Liver (tissue), 9 donors: Measurements from ENCODE around the gene ADRA2B. TPM values are rescaled to one million over a fixed set of nuclear protein-coding genes. Genes with fewer than 3 reads are reported as not detected.

Source experiments
- DNase-seq: peaks from one replicate; pipeline ENCODE4 v3.0.0-alpha.2; 2017; ENCODE audit warnings: low spot score
- H3K27ac ChIP-seq, 2 donors: one replicate each; pipeline ENCODE4 v1.7.0; 2013; ENCODE audit warnings: inconsistent platforms in 2 of 2, low read length in 2 of 2, control low read depth in 1 of 2, low read depth in 1 of 2, mild to moderate bottlenecking in 1 of 2
- H3K27me3 ChIP-seq, 4 donors: one replicate each; pipeline versions ENCODE4 v1.6.1 to v1.7.0; 2013; ENCODE audit warnings: low read length in 3 of 4, inconsistent platforms in 1 of 4, mild to moderate bottlenecking in 1 of 4, moderate library complexity in 1 of 4; ENCODE audit not compliant: control insufficient read depth in 4 of 4, insufficient read depth in 4 of 4
- H3K36me3 ChIP-seq, 4 donors: one replicate each; pipeline versions ENCODE4 v1.6.1 to v1.7.0; 2013; ENCODE audit warnings: low read length in 3 of 4, mild to moderate bottlenecking in 3 of 4, low read depth in 1 of 4, moderate library complexity in 1 of 4; ENCODE audit not compliant: control insufficient read depth in 4 of 4, insufficient read depth in 3 of 4
- H3K4me1 ChIP-seq, 4 donors: one replicate each; pipeline versions ENCODE4 v1.6.1 to v1.7.0; 2013; ENCODE audit warnings: low read length in 3 of 4, mild to moderate bottlenecking in 3 of 4, moderate library complexity in 1 of 4; ENCODE audit not compliant: control insufficient read depth in 4 of 4, insufficient read depth in 4 of 4
- H3K4me3 ChIP-seq, 3 donors: one replicate each; pipeline versions ENCODE4 v1.6.1 to v1.7.0; 2013; ENCODE audit warnings: low read length in 3 of 3, control low read depth in 1 of 3, low read depth in 1 of 3, mild to moderate bottlenecking in 1 of 3
- H3K9ac ChIP-seq, 2 donors: one replicate each; pipeline ENCODE4 v1.7.0; 2013; ENCODE audit warnings: low read length in 2 of 2, mild to moderate bottlenecking in 2 of 2, moderate library complexity in 2 of 2, control low read depth in 1 of 2, low read depth in 1 of 2
- H3K9me3 ChIP-seq, 4 donors: one replicate each; pipeline versions ENCODE4 v1.6.1 to v1.7.0; 2013; ENCODE audit warnings: low read length in 3 of 4; ENCODE audit not compliant: control insufficient read depth in 4 of 4
- CTCF ChIP-seq: fragments of 150-350 bp; IDR thresholded peaks from 2 replicates; pipeline ENCODE4 v1.5.1; 2017; ENCODE audit warnings: improper control_type of control experiment, low read depth, low read length; ENCODE audit not compliant: missing input control
- EGR1 ChIP-seq, 2 donors: IDR thresholded peaks; 2 replicates each; pipeline ENCODE4 v1.6.1; 2016 to 2018; ENCODE audit warnings: antibody characterized with exemption in 2 of 2, low read depth in 2 of 2
- FOXA1 ChIP-seq: IDR thresholded peaks from 2 replicates; pipeline ENCODE4 v1.6.1; 2016; ENCODE audit warnings: antibody characterized with exemption
- FOXA2 ChIP-seq: IDR thresholded peaks from 2 replicates; pipeline ENCODE4 v1.6.1; 2016; ENCODE audit warnings: antibody characterized with exemption
- GABPA ChIP-seq, 2 donors: IDR thresholded peaks in 1 of 2; conservative IDR thresholded peaks in 1 of 2; 2 replicates each; pipeline ENCODE4 v1.6.1; 2016; ENCODE audit warnings: antibody characterized with exemption in 2 of 2, mild to moderate bottlenecking in 1 of 2, moderate library complexity in 1 of 2
- HNF4A ChIP-seq, 2 donors: conservative IDR thresholded peaks; 2 replicates each; pipeline ENCODE4 v1.6.1; 2016; ENCODE audit warnings: antibody characterized with exemption in 2 of 2, mild to moderate bottlenecking in 2 of 2
- HNF4G ChIP-seq: IDR thresholded peaks from 2 replicates; pipeline ENCODE4 v1.6.1; 2016; ENCODE audit warnings: antibody characterized with exemption
- JUND ChIP-seq, 2 donors: IDR thresholded peaks; 2 replicates each; pipeline ENCODE4 v1.6.1; 2016; ENCODE audit warnings: antibody characterized with exemption in 2 of 2
- NR2F2 ChIP-seq: IDR thresholded peaks from 2 replicates; pipeline ENCODE4 v1.6.1; 2016; ENCODE audit warnings: antibody characterized with exemption
- RAD21 ChIP-seq, 2 donors: IDR thresholded peaks; 2 replicates each; pipeline ENCODE4 v1.6.1; 2016; ENCODE audit warnings: antibody characterized with exemption in 2 of 2, mild to moderate bottlenecking in 2 of 2
- RXRA ChIP-seq, 2 donors: IDR thresholded peaks; 2 replicates each; pipeline ENCODE4 v1.6.1; 2017 to 2018; ENCODE audit warnings: antibody characterized with exemption in 2 of 2, mild to moderate bottlenecking in 1 of 2
- SP1 ChIP-seq: IDR thresholded peaks from 2 replicates; pipeline ENCODE4 v1.6.1; 2018; ENCODE audit warnings: antibody characterized with exemption, mild to moderate bottlenecking
- TAF1 ChIP-seq: conservative IDR thresholded peaks from 2 replicates; pipeline ENCODE4 v1.6.1; 2016; ENCODE audit warnings: antibody characterized with exemption, mild to moderate bottlenecking
- YY1 ChIP-seq: IDR thresholded peaks from 2 replicates; pipeline ENCODE4 v1.6.1; 2016; ENCODE audit warnings: antibody characterized with exemption, mild to moderate bottlenecking
- ZBTB33 ChIP-seq: IDR thresholded peaks from 2 replicates; pipeline ENCODE4 v1.6.1; 2016; ENCODE audit warnings: antibody characterized with exemption
- whole genome bisulfite sequencing: extraction: QIAGEN DNeasy Blood & Tissue Kit; methylation state at CpG from one replicate; pipeline ENCODE4 v1.1.7; 2013; 5-methylcytosine and 5-hydroxymethylcytosine counted together
- polyA plus RNA-seq, 2 donors: library from polyadenylated mRNA; stranded (reverse) in 1 of 2; unstranded in 1 of 2; fragments of 200-250 nt in 1 of 2; fragments of >200 nt in 1 of 2; fragmentation: Nextera tagmentation in 1 of 2; extraction: Ambion mirVana in 1 of 2; gene quantifications; one replicate each; pipeline versions ENCODE4 v1.2.1 to v1.2.3, GENCODE V29; 2013 to 2015
- total RNA-seq, 2 donors: library from RNA; depleted of rRNA; stranded (reverse); fragments of >200 nt; gene quantifications; one replicate each; pipeline ENCODE4 v1.2.3, GENCODE V29; 2014
- TF ChIP-seq, protein P1 (sequence below): IDR thresholded peaks from 2 replicates; pipeline ENCODE4 v1.6.1; 2016; ENCODE audit warnings: antibody characterized with exemption, mild to moderate bottlenecking
- TF ChIP-seq, protein P2 (sequence below): IDR thresholded peaks from 2 replicates; pipeline ENCODE4 v1.6.1; 2016; ENCODE audit warnings: antibody characterized with exemption
- TF ChIP-seq, protein P3 (sequence below): IDR thresholded peaks from 2 replicates; pipeline ENCODE4 v1.6.1; 2016; ENCODE audit warnings: antibody characterized with exemption
- donor health status: healthy.
- donor health status: healthy.
- donor health status: healthy.
- donor health status: healthy.
- donor health status: healthy.

The ADRA2B gene
- total and polyA plus RNA-seq, 4 donors = 1.3 to 8.6 (median 3.0) TPM

DNA sequence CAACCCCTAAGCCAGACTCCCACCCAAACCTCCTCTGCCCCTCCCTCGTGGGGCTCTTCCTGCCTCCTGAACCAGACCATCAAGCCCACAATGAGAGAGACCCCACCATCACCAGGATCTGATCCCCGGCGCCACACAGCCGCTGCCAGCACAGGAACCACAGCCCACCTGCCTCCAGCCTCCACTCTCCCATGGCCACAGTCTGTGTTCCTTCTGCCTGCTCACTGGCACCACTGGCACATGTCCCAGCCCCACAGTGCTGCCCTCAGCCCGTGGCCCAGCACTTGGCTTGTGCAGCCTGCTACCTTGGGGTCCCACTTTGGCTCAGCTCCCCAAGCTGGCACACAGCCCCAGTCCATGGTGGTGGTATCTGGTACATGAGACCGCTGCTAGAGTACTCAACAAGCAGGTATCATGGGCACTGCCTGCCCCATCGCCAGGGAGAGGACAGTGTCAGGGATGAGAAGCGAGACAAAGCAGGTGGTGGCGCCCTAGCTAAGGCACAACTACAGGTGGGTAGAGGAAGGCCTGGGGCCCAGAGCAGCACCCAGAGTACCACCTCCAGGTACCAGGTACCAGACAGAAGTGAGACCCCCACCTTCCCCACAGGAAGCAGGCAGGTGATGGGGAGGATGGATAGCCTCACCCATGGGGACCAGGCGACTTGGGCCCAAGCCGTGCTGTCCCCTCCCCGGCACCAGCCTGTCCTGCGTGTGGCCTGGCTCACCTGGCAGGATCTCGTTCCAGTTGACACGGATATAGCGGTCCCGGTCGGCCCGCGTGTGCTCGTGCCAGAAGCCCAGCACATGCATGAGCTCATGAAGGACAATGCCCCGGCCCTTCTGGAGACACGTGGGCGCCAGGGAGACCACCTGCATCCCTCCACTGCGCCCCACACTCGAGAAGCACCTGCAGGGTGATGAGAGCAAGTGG is 15.7 kb upstream of the ADRA2B start:
- Histone ChIP-seq H3K9me3 (no peaks in the 10 kb centered on the region), H3K4me1 (no peaks in the 10 kb centered on the region), H3K9ac (no peak overlapping the region), H3K36me3 (no peaks in the 10 kb centered on the region), H3K27ac (no peak overlapping the region), H3K27me3 (no peaks in the 10 kb centered on the region), H3K4me3 (no peak overlapping the region)
- no peak for DNase-seq
- TF ChIP-seq HNF4A (conservative IDR thresholded peaks at IDR 0.05) (no peak), RXRA (IDR thresholded peaks at IDR 0.05) (no peak), TAF1 (no peak)
- WGBS = 94% methylated on average over 26 of the region's 26 CpGs

DNA sequence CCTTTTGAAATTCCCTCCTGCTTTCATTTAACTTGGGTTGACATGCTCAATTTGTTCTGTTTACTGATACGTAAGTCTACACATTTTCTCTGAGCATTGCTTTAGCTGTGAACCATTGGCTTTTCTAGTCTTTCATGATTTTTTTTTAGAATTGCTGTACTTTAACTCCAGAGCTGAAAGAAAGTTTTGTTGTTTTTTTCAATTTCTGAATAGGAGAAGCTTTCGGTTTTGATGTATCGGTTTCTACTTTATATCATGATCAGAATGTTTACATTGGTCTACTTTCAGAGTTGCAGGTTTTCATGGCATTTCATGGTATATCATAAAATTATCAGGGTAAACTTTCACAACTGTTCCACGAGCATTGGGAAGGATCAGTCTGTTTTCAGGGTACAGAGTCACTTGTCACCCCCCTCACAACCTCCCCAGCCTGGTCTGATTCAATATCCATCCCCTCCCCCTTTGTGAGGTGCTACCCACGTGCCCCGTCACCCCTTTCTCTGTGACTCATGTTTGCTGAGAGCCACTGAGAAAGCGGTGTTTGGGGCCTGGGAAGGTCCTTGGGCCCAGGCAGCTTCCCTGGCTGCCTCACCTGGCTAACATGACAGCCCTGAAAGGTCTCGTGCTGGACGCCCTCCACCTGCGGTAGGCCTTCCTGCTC is 14.9 kb upstream of the ADRA2B start:
- no peaks in the 10 kb centered on the region for H3K4me1 ChIP-seq
- H3K9me3 ChIP-seq = no peaks in the 10 kb centered on the region
- DNase-seq = no peak
- H3K27me3 ChIP-seq = no peaks in the 10 kb centered on the region
- TF ChIP-seq, protein P1, sequence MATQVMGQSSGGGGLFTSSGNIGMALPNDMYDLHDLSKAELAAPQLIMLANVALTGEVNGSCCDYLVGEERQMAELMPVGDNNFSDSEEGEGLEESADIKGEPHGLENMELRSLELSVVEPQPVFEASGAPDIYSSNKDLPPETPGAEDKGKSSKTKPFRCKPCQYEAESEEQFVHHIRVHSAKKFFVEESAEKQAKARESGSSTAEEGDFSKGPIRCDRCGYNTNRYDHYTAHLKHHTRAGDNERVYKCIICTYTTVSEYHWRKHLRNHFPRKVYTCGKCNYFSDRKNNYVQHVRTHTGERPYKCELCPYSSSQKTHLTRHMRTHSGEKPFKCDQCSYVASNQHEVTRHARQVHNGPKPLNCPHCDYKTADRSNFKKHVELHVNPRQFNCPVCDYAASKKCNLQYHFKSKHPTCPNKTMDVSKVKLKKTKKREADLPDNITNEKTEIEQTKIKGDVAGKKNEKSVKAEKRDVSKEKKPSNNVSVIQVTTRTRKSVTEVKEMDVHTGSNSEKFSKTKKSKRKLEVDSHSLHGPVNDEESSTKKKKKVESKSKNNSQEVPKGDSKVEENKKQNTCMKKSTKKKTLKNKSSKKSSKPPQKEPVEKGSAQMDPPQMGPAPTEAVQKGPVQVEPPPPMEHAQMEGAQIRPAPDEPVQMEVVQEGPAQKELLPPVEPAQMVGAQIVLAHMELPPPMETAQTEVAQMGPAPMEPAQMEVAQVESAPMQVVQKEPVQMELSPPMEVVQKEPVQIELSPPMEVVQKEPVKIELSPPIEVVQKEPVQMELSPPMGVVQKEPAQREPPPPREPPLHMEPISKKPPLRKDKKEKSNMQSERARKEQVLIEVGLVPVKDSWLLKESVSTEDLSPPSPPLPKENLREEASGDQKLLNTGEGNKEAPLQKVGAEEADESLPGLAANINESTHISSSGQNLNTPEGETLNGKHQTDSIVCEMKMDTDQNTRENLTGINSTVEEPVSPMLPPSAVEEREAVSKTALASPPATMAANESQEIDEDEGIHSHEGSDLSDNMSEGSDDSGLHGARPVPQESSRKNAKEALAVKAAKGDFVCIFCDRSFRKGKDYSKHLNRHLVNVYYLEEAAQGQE = no peak
- TF ChIP-seq RAD21 (IDR thresholded peaks at IDR 0.05) (no peak), TAF1 (no peak), ZBTB33 (no peak), FOXA1 (no peak), EGR1 (IDR thresholded peaks at IDR 0.05; ENCODE audit: low read depth in 2 of 2) (no peak), HNF4A (conservative IDR thresholded peaks at IDR 0.05) (no peak), FOXA2 (no peak), RXRA (IDR thresholded peaks at IDR 0.05) (no peak), SP1 (no peak), HNF4G (no peak), JUND (IDR thresholded peaks at IDR 0.05) (no peak), CTCF (no peak), GABPA (IDR thresholded peaks at IDR 0.05 in 1 of 2, conservative IDR thresholded peaks at IDR 0.05 in 1 of 2) (no peak), NR2F2 (no peak), YY1 (no peak)
- TF ChIP-seq, protein P2, sequence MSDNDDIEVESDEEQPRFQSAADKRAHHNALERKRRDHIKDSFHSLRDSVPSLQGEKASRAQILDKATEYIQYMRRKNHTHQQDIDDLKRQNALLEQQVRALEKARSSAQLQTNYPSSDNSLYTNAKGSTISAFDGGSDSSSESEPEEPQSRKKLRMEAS = no peak
- TF ChIP-seq, protein P3, sequence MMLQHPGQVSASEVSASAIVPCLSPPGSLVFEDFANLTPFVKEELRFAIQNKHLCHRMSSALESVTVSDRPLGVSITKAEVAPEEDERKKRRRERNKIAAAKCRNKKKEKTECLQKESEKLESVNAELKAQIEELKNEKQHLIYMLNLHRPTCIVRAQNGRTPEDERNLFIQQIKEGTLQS = no peak
- 88% methylated on average over 10 of the region's 10 CpGs for WGBS
- no peak overlapping the region for H3K4me3 ChIP-seq
- no peak overlapping the region for H3K27ac ChIP-seq
- H3K9ac ChIP-seq = no peak overlapping the region
- no peaks in the 10 kb centered on the region for H3K36me3 ChIP-seq
